Neuronal stem cell (in vitro differentiated cells): Measurements from ENCODE around the gene PMFBP1.

Experiments
- DNase-seq: peaks from one replicate; pipeline ENCODE4 v3.0.0-alpha.2; 2013; ENCODE audit warnings: low spot score
- H2AFZ ChIP-seq: one replicate; pipeline ENCODE4 v1.6.1; 2013; ENCODE audit warnings: mild to moderate bottlenecking, low read length, inconsistent platforms
- H2AK5ac ChIP-seq: 2 replicates; pipeline ENCODE4 v1.6.1; 2013; ENCODE audit warnings: low read depth, mild to moderate bottlenecking, inconsistent platforms, low read length, moderate library complexity, mixed read lengths
- H2BK120ac ChIP-seq: 2 replicates; pipeline ENCODE4 v1.6.1; 2013; ENCODE audit warnings: low read depth, mild to moderate bottlenecking, inconsistent platforms, low read length, moderate library complexity, mixed read lengths
- H2BK12ac ChIP-seq: one replicate; pipeline ENCODE4 v1.6.1; 2013; ENCODE audit warnings: low read length, inconsistent platforms
- H2BK15ac ChIP-seq: 2 replicates; pipeline ENCODE4 v1.6.1; 2013; ENCODE audit warnings: mild to moderate bottlenecking, low read length, inconsistent platforms, mixed read lengths
- H2BK5ac ChIP-seq: one replicate; pipeline ENCODE4 v1.6.1; 2013; ENCODE audit warnings: inconsistent platforms, mild to moderate bottlenecking, low read length, moderate library complexity
- H3K14ac ChIP-seq: one replicate; pipeline ENCODE4 v1.6.1; 2013; ENCODE audit warnings: low read length, inconsistent platforms
- H3K18ac ChIP-seq: 2 replicates; pipeline ENCODE4 v1.6.1; 2013; ENCODE audit warnings: low read length, inconsistent platforms
- H3K23ac ChIP-seq: 2 replicates; pipeline ENCODE4 v1.6.1; 2013; ENCODE audit warnings: low read depth, mild to moderate bottlenecking, mixed read lengths, low read length, inconsistent platforms; ENCODE audit not compliant: poor library complexity
- H3K27ac ChIP-seq: replicated peaks from 3 replicates; pipeline ENCODE4 v1.5.1; 2013; ENCODE audit warnings: low read length, inconsistent platforms
- H3K27me3 ChIP-seq, 3 experiments: 2 replicates each; pipeline ENCODE4 v1.6.1; 2013; ENCODE audit warnings: low read length in 3 of 3, mild to moderate bottlenecking in 2 of 3, inconsistent platforms in 1 of 3, low read depth in 1 of 3, mixed read lengths in 1 of 3, moderate library complexity in 1 of 3; ENCODE audit not compliant: control insufficient read depth in 3 of 3, insufficient read depth in 3 of 3
- H3K36me3 ChIP-seq, 2 donors: replicated peaks in 1 of 2; 2 replicates each; pipeline ENCODE4 v1.6.1; 2013; ENCODE audit warnings: low read length in 2 of 2; ENCODE audit not compliant: control insufficient read depth in 2 of 2, insufficient read depth in 2 of 2
- H3K4ac ChIP-seq: 2 replicates; pipeline ENCODE4 v1.6.1; 2013; ENCODE audit warnings: inconsistent platforms, mild to moderate bottlenecking, low read length, moderate library complexity
- H3K4me1 ChIP-seq, 2 donors: 1 replicate in 1 of 2; 2 replicates in 1 of 2; pipeline ENCODE4 v1.6.1; 2013; ENCODE audit warnings: low read length in 2 of 2, low read depth in 1 of 2; ENCODE audit not compliant: control insufficient read depth in 2 of 2, insufficient read depth in 1 of 2
- H3K4me2 ChIP-seq: one replicate; pipeline ENCODE4 v1.6.1; 2013; ENCODE audit warnings: mild to moderate bottlenecking, low read length, inconsistent platforms; ENCODE audit not compliant: insufficient read depth, poor library complexity, severe bottlenecking
- H3K4me3 ChIP-seq, 2 donors: 2 replicates each; pipeline ENCODE4 v1.5.1; 2013; ENCODE audit warnings: low read length in 2 of 2, mild to moderate bottlenecking in 2 of 2, inconsistent platforms in 1 of 2, moderate library complexity in 1 of 2
- H3K79me1 ChIP-seq: one replicate; pipeline ENCODE4 v1.6.1; 2013; ENCODE audit warnings: low read depth, mild to moderate bottlenecking, inconsistent platforms, low read length, moderate library complexity
- H3K9ac ChIP-seq: one replicate; pipeline ENCODE4 v1.6.1; 2013; ENCODE audit warnings: mild to moderate bottlenecking, low read depth, low read length, inconsistent platforms; ENCODE audit not compliant: poor library complexity
- H3K9me3 ChIP-seq, 2 donors: replicated peaks in 1 of 2; 2 replicates each; pipeline versions ENCODE3 to v1.6.1; 2013; ENCODE audit warnings: low read length in 2 of 2, mild to moderate bottlenecking in 2 of 2, inconsistent platforms in 1 of 2, low read depth in 1 of 2, mixed read lengths in 1 of 2, moderate library complexity in 1 of 2; ENCODE audit not compliant: control insufficient read depth in 2 of 2, insufficient read depth in 1 of 2
- H4K8ac ChIP-seq: one replicate; pipeline ENCODE4 v1.6.1; 2013; ENCODE audit warnings: low read depth, mild to moderate bottlenecking, inconsistent platforms, low read length, moderate library complexity
- H4K91ac ChIP-seq: one replicate; pipeline ENCODE4 v1.6.1; 2013; ENCODE audit warnings: low read length, low read depth, mild to moderate bottlenecking, inconsistent platforms; ENCODE audit not compliant: poor library complexity
- WGBS, 2 donors: extraction: QIAGEN DNeasy Blood & Tissue Kit; methylation state at CpG; one replicate each; pipeline ENCODE4 v1.1.7; 2013; ENCODE audit warnings: missing lambda C conversion rate in 2 of 2, mixed read lengths in 1 of 2; ENCODE audit not compliant: insufficient read length in 2 of 2, insufficient replicate concordance in 1 of 2; ENCODE audit errors: extremely low coverage in 2 of 2; 5-methylcytosine and 5-hydroxymethylcytosine counted together

PMFBP1 gene

GRCh38 chr16:72122308-72122707, 49.6 kb downstream of the PMFBP1 start:
- Histone ChIP-seq H2AFZ (no peak overlapping the region), H2AK5ac (no peak overlapping the region), H3K4me2 (no peak overlapping the region), H3K4ac (no peak overlapping the region), H3K27ac (no peak overlapping the region), H3K18ac (no peak overlapping the region), H2BK5ac (no peak overlapping the region), H3K36me3 (peaks cover 0 to 2% of the 10 kb centered on the region in 2 donors), H2BK120ac (no peak overlapping the region), H4K91ac (no peak overlapping the region), H3K4me1 (peaks cover 3 to 13% of the 10 kb centered on the region in 2 donors), H3K79me1 (no peaks in the 10 kb centered on the region), H2BK12ac (no peak overlapping the region), H4K8ac (no peak overlapping the region), H3K9me3 (peaks cover 0 to 2% of the 10 kb centered on the region in 2 donors), H3K23ac (no peak overlapping the region), H3K27me3 (no peaks in the 10 kb centered on the region), H3K4me3 (no peak overlapping the region), H3K14ac (no peak overlapping the region), H3K9ac (no peak overlapping the region), H2BK15ac (no peak overlapping the region)
- WGBS, 2 donors = no CpG with 5 or more reads among the region's 2 CpGs
- no peak for DNase-seq

- Histone ChIP-seq H2BK12ac (no peak overlapping the region), H2AK5ac (no peak overlapping the region), H3K14ac (no peak overlapping the region), H2BK5ac (no peak overlapping the region), H3K4ac (no peak overlapping the region), H4K8ac (no peak overlapping the region), H3K9me3 (peaks cover 2 to 8% of the 10 kb centered on the region in 2 donors), H2BK15ac (no peak overlapping the region), H3K79me1 (no peaks in the 10 kb centered on the region), H3K4me1 (peaks cover under 1 to 5% of the 10 kb centered on the region in 2 donors), H3K4me2 (no peak overlapping the region), H3K27ac (no peak overlapping the region), H3K9ac (no peak overlapping the region), H3K23ac (no peak overlapping the region), H4K91ac (no peak overlapping the region), H2BK120ac (no peak overlapping the region), H3K18ac (no peak overlapping the region), H2AFZ (no peak overlapping the region), H3K4me3 (no peak overlapping the region), H3K36me3 (peaks cover 0 to 2% of the 10 kb centered on the region in 2 donors), H3K27me3 (no peaks in the 10 kb centered on the region)
- WGBS, 2 donors = no CpG with 5 or more reads among the region's 5 CpGs
- no peak for DNase-seq
These were observed 51.9 kb downstream of the PMFBP1 start for GRCh38 chr16:72120026-72120425.

DNA sequence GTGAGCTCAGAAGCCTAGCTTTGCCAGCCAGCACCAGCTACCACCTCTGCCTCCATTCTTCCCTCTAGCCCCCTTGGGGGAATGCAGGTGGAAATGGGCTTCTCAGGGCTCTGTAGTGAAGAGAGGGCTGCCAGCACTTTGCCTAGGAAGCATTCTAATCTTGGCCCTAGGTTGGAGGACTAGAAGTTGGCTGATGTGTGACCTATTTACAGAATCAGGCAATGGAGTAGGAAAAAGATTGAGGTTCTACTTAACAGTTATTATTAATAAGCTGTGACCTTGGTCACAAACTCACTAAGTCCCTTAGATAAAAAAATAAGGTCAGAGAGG, 58.4 kb downstream of the PMFBP1 start:
- peaks cover 0 to 13% of the 10 kb centered on the region in 2 donors for H3K9me3 ChIP-seq
- no peak overlapping the region for H2BK5ac ChIP-seq
- peaks cover 1 to 4% of the 10 kb centered on the region in 2 donors for H3K4me1 ChIP-seq
- H3K23ac ChIP-seq = no peak overlapping the region
- H3K36me3 ChIP-seq = peaks cover 40 to 53% of the 10 kb centered on the region in 2 donors
- no peak overlapping the region for H3K18ac ChIP-seq
- H3K27me3 ChIP-seq = no peaks in the 10 kb centered on the region
- H3K14ac ChIP-seq = no peak overlapping the region
- no peak overlapping the region for H3K9ac ChIP-seq
- H2AFZ ChIP-seq = no peak overlapping the region
- no peak overlapping the region for H4K91ac ChIP-seq
- H2AK5ac ChIP-seq = no peak overlapping the region
- no peak overlapping the region for H2BK12ac ChIP-seq
- no peak overlapping the region for H3K27ac ChIP-seq
- no peak overlapping the region for H3K4me2 ChIP-seq
- no peak overlapping the region for H2BK120ac ChIP-seq
- H3K4ac ChIP-seq = no peak overlapping the region
- DNase-seq = no peak
- no peak overlapping the region for H3K4me3 ChIP-seq
- H4K8ac ChIP-seq = no peak overlapping the region
- no peak overlapping the region for H2BK15ac ChIP-seq
- no peaks in the 10 kb centered on the region for H3K79me1 ChIP-seq

DNA sequence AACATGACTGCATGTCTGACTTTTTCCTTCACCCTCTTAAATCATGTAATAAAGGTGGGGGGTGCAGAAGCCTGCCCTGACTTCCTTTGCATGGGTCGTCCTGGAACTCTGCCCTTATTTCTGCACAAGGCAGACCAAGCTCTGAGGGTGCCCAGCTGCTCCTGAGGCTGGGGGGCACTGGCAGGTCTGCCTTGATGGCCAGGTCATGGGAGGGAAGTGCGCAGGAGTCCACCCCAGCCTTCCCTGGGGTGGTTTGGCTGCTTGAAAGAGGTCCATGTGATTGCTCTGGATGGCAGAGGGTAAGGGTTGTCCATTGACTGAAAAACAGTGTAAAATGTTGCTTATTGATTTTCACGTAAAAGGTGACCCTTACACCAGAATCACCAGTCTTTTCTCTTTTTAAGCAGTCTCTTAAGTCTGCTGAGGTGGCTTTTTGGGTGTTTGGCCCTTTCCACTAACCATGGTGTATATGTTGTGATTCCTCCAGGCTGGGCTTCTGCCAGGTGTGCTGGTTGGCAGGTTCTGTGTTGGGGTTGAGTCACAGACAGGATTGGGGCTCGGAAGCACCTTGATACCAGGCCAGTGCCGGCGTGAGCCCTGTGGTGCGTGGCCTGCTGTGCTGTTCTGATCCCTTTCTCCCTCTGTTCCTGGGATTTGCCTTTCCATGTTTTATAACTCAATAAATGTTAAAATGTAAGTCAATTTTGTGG, 58.9 kb downstream of the PMFBP1 start:
- Histone ChIP-seq H3K9ac (no peak overlapping the region), H3K9me3 (peaks cover 0 to 13% of the 10 kb centered on the region in 2 donors), H3K36me3 (peaks cover 46 to 58% of the 10 kb centered on the region in 2 donors), H3K4ac (no peak overlapping the region), H3K27me3 (no peaks in the 10 kb centered on the region), H3K18ac (no peak overlapping the region), H2BK120ac (no peak overlapping the region), H3K4me2 (no peak overlapping the region), H4K8ac (no peak overlapping the region), H2BK15ac (no peak overlapping the region), H2BK12ac (no peak overlapping the region), H3K23ac (no peak overlapping the region), H3K4me1 (peaks cover 1 to 4% of the 10 kb centered on the region in 2 donors), H4K91ac (no peak overlapping the region), H3K27ac (no peak overlapping the region), H2BK5ac (no peak overlapping the region), H3K4me3 (no peak overlapping the region), H2AK5ac (no peak overlapping the region), H2AFZ (no peak overlapping the region), H3K79me1 (no peaks in the 10 kb centered on the region), H3K14ac (no peak overlapping the region)
- no peak for DNase-seq
- no CpG with 5 or more reads among the region's 7 CpGs for WGBS, 2 donors
